Type B pancreatic cell (in vitro differentiated cells): ENCODE results near the gene PODXL2. TPM values are rescaled to one million over a fixed set of nuclear protein-coding genes. Genes with fewer than 3 reads are reported as not detected.

Experiments
- DNase-seq: peaks from one replicate; pipeline ENCODE4 v3.0.0; 2021; ENCODE audit warnings: mixed read lengths; ENCODE audit not compliant: unreplicated experiment; ENCODE audit errors: extremely low spot score
- H3K27ac Mint-ChIP-seq: 2 replicates; pipeline ENCODE4 v1.8.0; 2021; ENCODE audit warnings: mild to moderate bottlenecking, mixed read lengths
- H3K27me3 Mint-ChIP-seq: 2 replicates; pipeline ENCODE4 v1.8.0; 2021; ENCODE audit warnings: mixed read lengths
- H3K36me3 Mint-ChIP-seq: 2 replicates; pipeline ENCODE4 v1.8.0; 2021; ENCODE audit warnings: mixed read lengths
- H3K4me1 Mint-ChIP-seq: one replicate; pipeline ENCODE4 v1.8.0; 2021; ENCODE audit warnings: mixed read lengths; ENCODE audit not compliant: unreplicated experiment
- H3K4me3 Mint-ChIP-seq: 2 replicates; pipeline ENCODE4 v1.8.0; 2021; ENCODE audit warnings: mild to moderate bottlenecking, mixed read lengths
- H3K9me3 Mint-ChIP-seq: 2 replicates; pipeline ENCODE4 v1.8.0; 2021; ENCODE audit warnings: mixed read lengths
- CTCF ChIP-seq: fragments of 200-600 bp; sonication (generic); conservative IDR thresholded peaks from 2 replicates; pipeline ENCODE4 v1.5.0; 2021; ENCODE audit warnings: antibody characterized with exemption, mild to moderate bottlenecking
- total RNA-seq: library from RNA; stranded (reverse); gene quantifications from 2 replicates; pipeline ENCODE4 v1.2.1, GENCODE V29; 2021; ENCODE audit warnings: low replicate concordance

The PODXL2 gene
- total RNA-seq, 1 donor from 2014 or later = 48.9 TPM

DNA sequence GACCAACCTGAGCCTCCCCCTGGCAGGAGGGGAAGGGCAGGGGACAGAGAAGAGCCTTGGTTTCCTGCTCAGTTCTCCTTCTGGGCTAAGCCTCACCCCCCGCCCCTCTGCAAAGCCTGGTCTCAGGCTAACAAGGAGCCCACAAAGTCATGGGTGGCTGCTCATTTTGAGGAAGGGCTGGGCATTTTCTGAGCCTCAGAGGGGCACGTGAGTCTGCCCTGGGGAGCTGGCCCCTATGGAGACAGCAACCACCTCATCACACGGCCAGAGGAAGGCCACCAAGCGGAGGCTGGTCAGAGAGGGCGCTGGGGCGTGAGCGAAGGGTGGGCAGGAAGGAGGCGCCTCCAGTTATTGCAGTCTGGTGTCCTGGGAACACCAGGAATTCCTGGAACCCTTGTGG is 62.5 kb downstream of the PODXL2 start:
- Mint-ChIP-seq H3K4me1 (peaks cover 12% of the 10 kb centered on the region), H3K27ac (no peak overlapping the region), H3K36me3 (no peaks in the 10 kb centered on the region), H3K9me3 (no peaks in the 10 kb centered on the region), H3K4me3 (no peak overlapping the region), H3K27me3 (no peaks in the 10 kb centered on the region)
- no peak for DNase-seq
- TF ChIP-seq CTCF = no peak

DNA sequence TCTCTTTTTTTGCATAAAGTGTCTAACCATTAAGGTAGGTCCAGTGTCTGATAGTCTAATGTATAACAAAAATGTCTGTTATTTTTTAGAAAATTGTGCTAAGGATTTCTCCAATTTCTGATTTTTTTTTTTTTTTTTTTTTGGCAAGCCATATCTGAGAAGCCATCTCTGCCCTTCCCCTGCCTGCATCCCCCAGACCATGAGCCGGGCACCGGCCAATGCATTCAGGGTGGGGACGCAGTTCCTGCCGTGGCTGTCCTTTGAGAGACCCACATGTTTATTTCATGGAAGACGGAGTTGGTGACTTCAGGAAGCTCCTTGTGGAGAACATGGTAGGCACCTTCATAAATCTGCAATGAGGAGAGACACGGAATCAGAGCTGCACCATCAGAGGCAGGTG is 63.0 kb downstream of the PODXL2 start:
- Mint-ChIP-seq H3K4me1 (peaks cover 12% of the 10 kb centered on the region), H3K27ac (no peak overlapping the region), H3K27me3 (no peaks in the 10 kb centered on the region), H3K36me3 (no peaks in the 10 kb centered on the region), H3K4me3 (no peak overlapping the region), H3K9me3 (no peaks in the 10 kb centered on the region)
- TF ChIP-seq CTCF = no peak
- no peak for DNase-seq

DNA sequence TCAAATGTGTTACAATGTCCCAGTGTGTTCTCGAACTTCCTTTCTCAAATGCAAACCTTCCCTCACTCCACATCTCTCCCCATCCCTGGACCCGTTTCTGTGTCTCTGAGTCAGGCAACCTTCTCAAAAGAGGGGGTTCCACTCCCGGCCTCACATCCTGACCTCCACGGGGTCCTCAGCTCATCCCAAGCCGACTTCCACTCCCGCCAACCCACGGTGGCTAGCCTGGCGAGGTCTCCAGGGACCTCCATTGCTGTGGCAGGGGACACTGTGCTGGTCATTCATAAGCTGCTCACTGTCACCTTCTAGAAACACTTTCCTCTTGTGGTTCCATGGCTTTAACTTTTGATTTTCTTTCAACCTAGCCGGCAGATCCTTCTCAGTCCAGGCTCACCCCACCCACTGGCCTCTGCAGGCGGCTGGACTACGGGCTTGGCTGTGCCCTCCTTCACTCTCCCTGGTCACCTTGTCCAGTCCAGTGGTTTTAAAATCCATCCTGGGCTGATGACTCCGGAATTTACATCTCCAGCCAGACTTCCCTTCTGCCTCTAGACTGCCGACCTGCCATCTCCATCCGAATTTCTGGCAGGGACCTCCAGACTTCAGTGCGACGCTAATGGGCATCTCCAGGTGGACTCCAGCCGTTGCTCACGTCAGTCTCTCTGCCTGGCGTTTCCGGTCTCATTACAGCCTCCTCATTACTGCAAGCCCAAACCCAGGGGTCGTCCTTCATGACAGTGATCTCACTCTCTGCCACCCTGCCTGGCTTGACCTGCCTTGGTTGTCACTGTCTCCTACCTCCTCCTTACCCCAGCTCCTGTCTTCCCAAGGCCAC is 63.7 kb downstream of the PODXL2 start:
- H3K27ac Mint-ChIP-seq = no peak overlapping the region
- no peak for DNase-seq
- no peaks in the 10 kb centered on the region for H3K27me3 Mint-ChIP-seq
- H3K4me3 Mint-ChIP-seq = no peak overlapping the region
- no peaks in the 10 kb centered on the region for H3K36me3 Mint-ChIP-seq
- H3K4me1 Mint-ChIP-seq = peaks cover 16% of the 10 kb centered on the region
- H3K9me3 Mint-ChIP-seq = no peaks in the 10 kb centered on the region
- TF ChIP-seq CTCF = no peak

DNA sequence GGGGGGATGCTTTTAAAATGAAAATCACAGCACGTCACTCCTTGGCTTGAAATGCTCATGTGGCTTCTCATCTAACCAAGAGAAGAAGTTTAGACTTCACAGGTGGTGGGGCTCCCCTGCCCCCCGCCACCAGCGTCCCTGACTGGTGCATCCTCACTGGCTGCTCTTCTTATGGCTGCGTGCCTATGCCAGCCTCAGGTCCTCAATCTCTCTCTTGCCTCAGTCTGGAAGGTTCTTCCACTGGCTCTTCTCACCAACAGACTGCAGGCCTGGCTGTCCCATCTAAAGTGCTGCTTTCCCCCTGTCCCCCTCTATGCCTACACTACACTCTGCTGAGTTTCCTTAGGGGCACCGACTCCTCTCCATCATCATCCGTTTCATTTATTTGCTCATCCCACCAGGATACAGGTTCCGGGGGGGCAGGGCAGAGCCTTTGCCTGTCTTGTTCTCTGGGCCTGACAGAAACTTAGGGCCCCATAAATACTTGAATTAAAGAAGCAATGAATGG is 64.4 kb downstream of the PODXL2 start:
- no peak overlapping the region for H3K27ac Mint-ChIP-seq
- no peaks in the 10 kb centered on the region for H3K9me3 Mint-ChIP-seq
- H3K4me1 Mint-ChIP-seq = peaks cover 16% of the 10 kb centered on the region
- H3K36me3 Mint-ChIP-seq = no peaks in the 10 kb centered on the region
- H3K4me3 Mint-ChIP-seq = no peak overlapping the region
- H3K27me3 Mint-ChIP-seq = no peaks in the 10 kb centered on the region
- DNase-seq = no peak
- no peak for TF ChIP-seq CTCF

DNA sequence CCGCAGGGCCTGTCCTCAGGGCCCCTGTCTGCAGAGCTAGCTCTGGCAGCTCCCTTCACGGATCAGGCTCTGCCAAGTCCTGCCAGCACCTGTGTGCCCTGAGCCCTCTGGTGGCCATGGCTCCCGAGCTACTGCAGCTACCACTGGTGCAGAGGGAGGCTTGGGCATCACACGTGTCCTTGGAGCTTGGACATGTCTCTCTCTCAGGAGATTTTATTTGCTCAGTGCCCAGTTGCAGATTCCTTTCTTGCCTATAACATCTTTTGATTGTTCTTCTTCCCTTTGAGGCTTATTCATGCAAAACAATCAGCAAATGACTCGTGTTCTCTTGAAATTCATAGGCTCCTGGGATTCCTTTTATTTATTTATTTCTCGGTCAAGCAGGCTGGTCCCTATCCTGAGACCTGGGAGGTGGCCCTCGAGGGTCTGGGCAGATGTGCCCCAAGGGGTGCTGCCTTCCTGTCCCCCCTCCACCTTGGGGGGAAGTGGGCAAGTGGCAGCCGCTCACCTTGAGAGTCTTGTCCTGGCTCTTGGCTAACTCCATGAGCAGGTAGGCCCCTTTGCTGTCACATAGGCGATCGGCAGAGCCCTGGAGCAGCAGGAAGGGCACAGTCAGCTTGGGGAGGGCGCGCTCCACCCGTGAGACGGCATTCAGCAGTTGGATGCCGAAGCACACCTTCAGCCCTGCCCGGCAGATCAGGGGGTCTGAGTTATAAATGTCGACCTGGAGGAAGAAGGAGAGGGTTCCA is 65.7 kb downstream of the PODXL2 start:
- TF ChIP-seq CTCF = peak; percentile 42
- Mint-ChIP-seq H3K4me1 (peaks cover 14% of the 10 kb centered on the region), H3K36me3 (no peaks in the 10 kb centered on the region), H3K27ac (no peak overlapping the region), H3K27me3 (no peaks in the 10 kb centered on the region), H3K9me3 (no peaks in the 10 kb centered on the region), H3K4me3 (no peak overlapping the region)
- no peak for DNase-seq
